Activated CD4-positive, alpha-beta T cell treated with anti-CD3 and anti-CD28 coated beads for 36 hours (primary cell): ENCODE results near the gene TYW3. TPM values are rescaled to one million over a fixed set of nuclear protein-coding genes. Genes with fewer than 3 reads are reported as not detected.

Experiments
- ATAC-seq: fragments of 200-7000 bp; cut with Tn5 transposase; one replicate; pipeline ENCODE4 v1.10.0; 2021; ENCODE audit warnings: mild to moderate bottlenecking, moderate library complexity
- CTCF ChIA-PET: fragments of 350-600 bp; sonication (Branson Sonifier 250); formaldehyde crosslinking; loops from one replicate; lab custom pipeline; 2021; ENCODE audit warnings: antibody characterized with exemption; lab: Charles Lee
- POLR2A ChIA-PET: fragments of 350-600 bp; sonication (Branson Sonifier 250); formaldehyde crosslinking; loops from one replicate; lab custom pipeline; 2021; ENCODE audit warnings: antibody characterized with exemption, inconsistent platforms; lab: Charles Lee
- DNase-seq: peaks from one replicate; pipeline ENCODE4 v3.0.0-alpha.2; 2020
- H3K27ac Mint-ChIP-seq: one replicate; pipeline ENCODE4 v1.8.0; 2021; ENCODE audit warnings: mixed read lengths
- H3K27me3 Mint-ChIP-seq: one replicate; pipeline ENCODE4 v1.8.0; 2021; ENCODE audit warnings: mixed read lengths
- H3K36me3 Mint-ChIP-seq: one replicate; pipeline ENCODE4 v1.8.0; 2021; ENCODE audit warnings: low read depth, mixed read lengths
- H3K4me1 Mint-ChIP-seq: one replicate; pipeline ENCODE4 v1.8.0; 2021; ENCODE audit warnings: mixed read lengths
- H3K4me3 Mint-ChIP-seq: one replicate; pipeline ENCODE4 v1.8.0; 2021; ENCODE audit warnings: mild to moderate bottlenecking, moderate library complexity, mixed read lengths
- H3K9me3 Mint-ChIP-seq: one replicate; pipeline ENCODE4 v1.8.0; 2021; ENCODE audit warnings: low read depth, mixed read lengths
- intact Hi-C, 2 experiments: fragments of 100-400 bp; cut with DNase I in 1 of 2; cut with micrococcal nuclease in 1 of 2; formaldehyde crosslinking; loops; one replicate each; pipeline versions ENCODE4 v1.14.2 to v1.15.1; 2022 to 2024; cut with DNase I, micrococcal nuclease
- total RNA-seq, 2 experiments: library from RNA; stranded (reverse); gene quantifications; one replicate each; pipeline ENCODE4 v1.2.3, GENCODE V29; 2021

The TYW3 gene
- total RNA-seq, 2 experiments from 2014 or later = 29.9 to 33.7 TPM

- no peak for DNase-seq
- Mint-ChIP-seq H3K9me3 (peaks cover 3% of the 10 kb centered on the region), H3K27me3 (peaks cover 17% of the 10 kb centered on the region), H3K4me1 (no peaks in the 10 kb centered on the region), H3K4me3 (no peak overlapping the region), H3K27ac (no peak overlapping the region), H3K36me3 (no peaks in the 10 kb centered on the region)
- ChIA-PET CTCF (no interaction called here), POLR2A (no interaction called here)
- intact Hi-C loops = loop anchor here in 1 of 2 experiments (10.0 kb wide), 1 partner anchor 404 kb away; no protein-coding TSS in a partner anchor
- no peak for ATAC-seq
Measured at GRCh38 chr1:74790453-74790852, 57.5 kb downstream of the TYW3 start.

DNA sequence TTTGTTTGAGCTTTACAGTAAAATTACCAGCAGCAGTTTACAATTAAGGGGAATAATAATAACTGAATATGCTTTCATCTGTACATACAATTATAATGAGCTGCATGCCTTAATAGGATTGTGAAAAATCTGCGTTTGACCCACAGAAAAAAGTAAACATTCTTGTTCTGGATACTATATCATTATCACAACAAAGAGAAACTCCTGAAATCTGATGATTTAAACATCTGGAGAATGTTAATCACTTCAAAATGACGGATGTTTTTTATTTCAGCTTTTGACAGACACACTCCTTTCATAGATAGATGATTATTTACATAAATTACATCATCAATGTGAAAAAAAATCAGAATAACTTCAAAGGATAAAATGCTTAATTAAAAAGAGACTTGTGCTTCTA, 58.5 kb downstream of the TYW3 start:
- H3K36me3 Mint-ChIP-seq = no peaks in the 10 kb centered on the region
- H3K4me1 Mint-ChIP-seq = no peaks in the 10 kb centered on the region
- intact Hi-C loops = loop anchor here in 1 of 2 experiments (10.0 kb wide), 1 partner anchor 403 kb away; no protein-coding TSS in a partner anchor
- ChIA-PET POLR2A (interaction anchor here (0.7 kb wide), 1 partner anchor 1724 kb away, joined by 3 read pairs; no protein-coding TSS in a partner anchor), CTCF (no interaction called here)
- no peak overlapping the region for H3K4me3 Mint-ChIP-seq
- DNase-seq (no peak), ATAC-seq (no peak)
- H3K27me3 Mint-ChIP-seq = peaks cover 10% of the 10 kb centered on the region
- H3K27ac Mint-ChIP-seq = no peak overlapping the region
- peaks cover 3% of the 10 kb centered on the region for H3K9me3 Mint-ChIP-seq

DNA sequence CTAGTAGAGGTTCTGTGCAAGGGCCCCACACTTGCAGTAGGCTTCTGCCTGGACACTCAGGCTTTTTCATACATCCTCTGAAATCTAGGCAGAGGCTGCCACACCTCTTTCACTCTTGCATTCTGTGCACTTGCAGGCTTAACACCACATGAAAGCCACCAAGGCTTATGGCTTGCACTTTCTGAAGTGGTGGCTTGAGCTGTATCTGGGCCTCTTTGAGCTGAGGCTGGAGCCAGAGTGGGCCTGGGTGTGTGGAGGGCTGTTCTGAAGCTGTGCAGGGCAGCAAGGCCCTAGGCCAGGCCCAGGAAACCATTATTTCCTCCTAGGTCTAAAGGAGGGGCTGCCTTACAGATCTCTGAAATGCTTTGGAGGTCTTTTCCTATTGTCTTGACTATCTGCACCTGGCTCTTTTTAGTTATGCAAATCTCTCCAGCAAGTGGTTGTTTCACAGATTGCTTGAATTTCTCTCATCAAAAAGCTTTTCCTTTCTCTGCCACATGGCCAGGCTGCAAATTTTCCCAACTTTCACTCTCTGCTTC, 66.2 kb downstream of the TYW3 start:
- ATAC-seq (no peak), DNase-seq (no peak)
- no peaks in the 10 kb centered on the region for H3K36me3 Mint-ChIP-seq
- no peak overlapping the region for H3K27ac Mint-ChIP-seq
- POLR2A ChIA-PET = no interaction called here
- H3K27me3 Mint-ChIP-seq = peaks cover 9% of the 10 kb centered on the region
- no peaks in the 10 kb centered on the region for H3K4me1 Mint-ChIP-seq
- H3K4me3 Mint-ChIP-seq = no peak overlapping the region
- intact Hi-C loops = loop anchor here in 1 of 2 experiments (10.0 kb wide), 1 partner anchor 396 kb away; no protein-coding TSS in a partner anchor
- CTCF ChIA-PET = no interaction called here
- peaks cover 2% of the 10 kb centered on the region for H3K9me3 Mint-ChIP-seq

DNA sequence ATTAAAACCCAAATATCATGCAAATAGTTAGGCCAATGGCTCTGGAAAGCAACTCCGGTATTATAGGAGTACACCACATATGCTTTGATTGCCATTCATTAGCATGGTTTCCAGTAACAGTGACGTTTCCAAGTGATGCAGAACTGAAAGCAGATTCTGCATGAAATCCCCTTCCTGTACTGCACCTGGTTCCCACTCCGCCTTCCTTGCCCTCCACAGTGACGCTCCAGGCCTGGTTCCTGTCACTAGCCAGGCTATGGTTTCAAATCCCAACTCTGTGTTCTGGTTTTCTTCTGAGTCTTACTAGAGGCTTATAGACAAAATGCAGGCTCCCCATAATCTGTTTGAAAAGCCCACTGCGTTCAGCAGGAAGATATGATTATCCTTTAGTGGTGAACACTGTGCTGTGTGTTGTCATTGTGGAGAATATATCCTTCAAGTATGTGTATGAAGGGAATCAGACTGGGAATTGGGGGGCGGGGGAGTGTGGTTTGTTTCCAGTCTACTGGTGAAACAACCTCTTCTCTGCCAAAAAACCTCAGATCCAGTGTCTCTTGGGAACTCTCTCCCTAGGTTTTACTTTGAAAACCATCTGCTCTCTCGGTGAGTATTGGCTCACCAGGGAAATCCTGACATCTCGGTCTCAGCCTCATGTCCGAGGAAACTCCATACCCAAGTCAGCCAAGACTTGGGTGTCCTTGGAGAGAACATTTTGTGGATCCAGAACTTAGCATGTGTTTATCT, 78.7 kb downstream of the TYW3 start:
- POLR2A ChIA-PET = no interaction called here

DNA sequence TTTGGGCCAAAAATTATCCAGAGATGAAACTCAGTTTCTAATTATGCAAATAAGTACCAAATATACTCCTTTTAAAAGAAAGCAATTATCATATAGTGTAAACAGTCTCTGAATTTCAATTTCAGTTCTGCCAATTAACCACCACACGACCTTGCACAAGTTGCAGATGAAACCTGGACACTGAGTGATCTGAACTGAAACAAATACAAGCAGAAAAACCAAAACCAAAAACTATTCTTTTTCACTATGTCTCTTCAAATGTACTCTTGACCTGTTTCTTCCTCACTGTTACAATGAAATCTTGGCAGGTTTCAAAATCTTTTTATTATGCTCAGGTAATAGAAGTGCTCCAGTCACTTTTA, 79.2 kb downstream of the TYW3 start:
- CTCF ChIA-PET = no interaction called here
- Mint-ChIP-seq H3K4me3 (no peak overlapping the region), H3K4me1 (no peaks in the 10 kb centered on the region), H3K27me3 (peaks cover 6% of the 10 kb centered on the region), H3K9me3 (peaks cover 2% of the 10 kb centered on the region), H3K36me3 (no peaks in the 10 kb centered on the region), H3K27ac (no peak overlapping the region)
- intact Hi-C loops = no loop called here
- no peak for ATAC-seq
- POLR2A ChIA-PET = no interaction called here
- no peak for DNase-seq

More for the DNA sequence above, 78.7 kb downstream of the TYW3 start:
- Mint-ChIP-seq H3K36me3 (no peaks in the 10 kb centered on the region), H3K27ac (no peak overlapping the region), H3K4me3 (no peak overlapping the region), H3K27me3 (peaks cover 6% of the 10 kb centered on the region), H3K4me1 (no peaks in the 10 kb centered on the region), H3K9me3 (peaks cover 2% of the 10 kb centered on the region)
- DNase-seq = no peak
- ATAC-seq = peak; percentile 33
- CTCF ChIA-PET = no interaction called here
- intact Hi-C loops = no loop called here

Other genes with a start within 250 kb of the TYW3 start
- gene LRRC53, start 220.5 kb upstream of the TYW3 start, total RNA-seq = not detected
- not detected for gene ERICH3, start 59.4 kb upstream of the TYW3 start, total RNA-seq
- 10 to 100 TPM; 26.7 to 34.2 TPM for gene CRYZ, start 102 bp upstream of the TYW3 start, total RNA-seq